Peyer's patch (tissue), 4 donors: ENCODE results near the gene ADCY3. TPM values are rescaled to one million over a fixed set of nuclear protein-coding genes. Genes with fewer than 3 reads are reported as not detected.

ENCODE experiments used
- DNase-seq, 3 donors: peaks; one replicate each; pipeline ENCODE4 v3.0.0-alpha.2; 2017 to 2019
- H3K27ac ChIP-seq, 4 donors: fragments of 200-600 bp; sonication (generic); one replicate each; pipeline ENCODE4 v1.5.1; 2016 to 2019
- H3K27me3 ChIP-seq, 2 donors: fragments of 200-600 bp; sonication (generic); one replicate each; pipeline ENCODE4 v1.5.1; 2019
- H3K36me3 ChIP-seq, 3 donors: fragments of 200-600 bp; sonication (generic); one replicate each; pipeline ENCODE4 v1.5.1; 2016 to 2019
- H3K4me1 ChIP-seq, 4 donors: fragments of 200-600 bp; sonication (generic); one replicate each; pipeline ENCODE4 v1.5.1; 2016 to 2019
- H3K4me3 ChIP-seq, 4 donors: fragments of 200-600 bp; sonication (generic); 1 replicate in 3 of 4; 2 replicates in 1 of 4; pipeline ENCODE4 v1.5.1; 2016 to 2019; ENCODE audit warnings: mild to moderate bottlenecking in 1 of 4
- H3K9me3 ChIP-seq, 4 donors: fragments of 200-600 bp; sonication (generic); one replicate each; pipeline ENCODE4 v1.5.1; 2016 to 2019; ENCODE audit warnings: mild to moderate bottlenecking in 1 of 4
- POLR2A ChIP-seq, 2 donors: fragments of 450-650 bp; IDR thresholded peaks; one replicate each; pipeline ENCODE4 v1.5.1; 2017; ENCODE audit warnings: antibody characterized with exemption in 2 of 2, mild to moderate bottlenecking in 2 of 2, moderate library complexity in 2 of 2
- total RNA-seq, 4 donors: library from RNA; depleted of rRNA; stranded (reverse); fragments of >200 nt; gene quantifications; one replicate each; pipeline ENCODE4 v1.1.0, GENCODE V29; 2016
- TF ChIP-seq, protein P1 (sequence below), 6 experiments: fragments of 450-650 bp in 4 of 6; fragments of 200-600 bp in 2 of 6; sonication (generic) in 1 of 6; IDR thresholded peaks; one replicate each; pipeline ENCODE4 v1.5.1; 2017 to 2019; ENCODE audit warnings: antibody characterized with exemption in 6 of 6, mild to moderate bottlenecking in 3 of 6, moderate library complexity in 1 of 6

ADCY3 gene
- total RNA-seq, 4 donors from 2014 or later = 23.6 to 195 (median 56.4) TPM

- DNase-seq = peak in 1 of 3 donors; percentile 25
- H3K36me3 ChIP-seq = no peaks in the 10 kb centered on the region
- no peaks in the 10 kb centered on the region for H3K27me3 ChIP-seq
- no peak overlapping the region for H3K27ac ChIP-seq
- H3K4me1 ChIP-seq = peaks cover 0 to 14% (median 1%) of the 10 kb centered on the region in 4 donors
- TF ChIP-seq POLR2A (IDR thresholded peaks at IDR 0.05) = no peak
- TF ChIP-seq, protein P1, sequence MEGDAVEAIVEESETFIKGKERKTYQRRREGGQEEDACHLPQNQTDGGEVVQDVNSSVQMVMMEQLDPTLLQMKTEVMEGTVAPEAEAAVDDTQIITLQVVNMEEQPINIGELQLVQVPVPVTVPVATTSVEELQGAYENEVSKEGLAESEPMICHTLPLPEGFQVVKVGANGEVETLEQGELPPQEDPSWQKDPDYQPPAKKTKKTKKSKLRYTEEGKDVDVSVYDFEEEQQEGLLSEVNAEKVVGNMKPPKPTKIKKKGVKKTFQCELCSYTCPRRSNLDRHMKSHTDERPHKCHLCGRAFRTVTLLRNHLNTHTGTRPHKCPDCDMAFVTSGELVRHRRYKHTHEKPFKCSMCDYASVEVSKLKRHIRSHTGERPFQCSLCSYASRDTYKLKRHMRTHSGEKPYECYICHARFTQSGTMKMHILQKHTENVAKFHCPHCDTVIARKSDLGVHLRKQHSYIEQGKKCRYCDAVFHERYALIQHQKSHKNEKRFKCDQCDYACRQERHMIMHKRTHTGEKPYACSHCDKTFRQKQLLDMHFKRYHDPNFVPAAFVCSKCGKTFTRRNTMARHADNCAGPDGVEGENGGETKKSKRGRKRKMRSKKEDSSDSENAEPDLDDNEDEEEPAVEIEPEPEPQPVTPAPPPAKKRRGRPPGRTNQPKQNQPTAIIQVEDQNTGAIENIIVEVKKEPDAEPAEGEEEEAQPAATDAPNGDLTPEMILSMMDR (IDR thresholded peaks at IDR 0.05) = no peak
- no peaks in the 10 kb centered on the region for H3K9me3 ChIP-seq
- H3K4me3 ChIP-seq = no peak overlapping the region
Measured at GRCh38 chr2:24909555-24910177, 10.4 kb downstream of the ADCY3 start.

- peak in 2 of 3 donors; percentile 60 to 71 for DNase-seq
Measured at GRCh38 chr2:24908461-24908901, 11.6 kb downstream of the ADCY3 start.

DNA sequence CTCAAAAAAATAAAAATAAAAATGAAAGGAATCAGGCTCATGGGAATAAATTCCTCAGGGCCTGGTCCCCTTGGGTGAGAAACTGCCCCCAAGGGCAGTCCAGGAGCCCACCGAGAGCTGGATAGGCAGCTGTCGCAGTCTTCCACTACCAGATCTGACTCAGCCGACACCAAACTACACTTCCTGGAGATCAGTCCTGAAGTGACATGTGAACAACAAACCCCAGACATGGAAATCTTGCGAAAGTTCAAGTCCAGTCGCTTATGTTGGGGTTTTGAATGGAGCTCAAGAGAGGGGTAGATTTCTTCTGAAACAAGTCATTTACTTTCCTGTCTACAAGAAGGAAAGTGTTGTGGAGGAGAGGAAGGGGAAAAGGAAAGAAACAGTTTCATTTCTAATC, 12.9 kb downstream of the ADCY3 start:
- Histone ChIP-seq H3K4me3 (no peak overlapping the region), H3K27me3 (no peaks in the 10 kb centered on the region), H3K36me3 (peaks cover 0 to 3% (median 0%) of the 10 kb centered on the region in 3 donors), H3K4me1 (peaks cover 0 to 7% (median 1%) of the 10 kb centered on the region in 4 donors), H3K9me3 (no peaks in the 10 kb centered on the region), H3K27ac (peak overlapping the region in 1 of 4 donors; percentile 53)
- peak in 1 of 3 donors; percentile 58 for DNase-seq
- TF ChIP-seq POLR2A (IDR thresholded peaks at IDR 0.05) = no peak
- TF ChIP-seq, protein P1 (IDR thresholded peaks at IDR 0.05) = no peak

More at GRCh38 chr2:24908461-24908901, 11.6 kb downstream of the ADCY3 start:
- H3K27ac ChIP-seq = peak overlapping the region in 2 of 4 donors; percentile 57 to 72
- no peaks in the 10 kb centered on the region for H3K27me3 ChIP-seq
- TF ChIP-seq, protein P1 (IDR thresholded peaks at IDR 0.05) = no peak
- TF ChIP-seq POLR2A (IDR thresholded peaks at IDR 0.05) = no peak
- H3K9me3 ChIP-seq = no peaks in the 10 kb centered on the region
- peaks cover 0 to 14% (median 1%) of the 10 kb centered on the region in 4 donors for H3K4me1 ChIP-seq
- H3K36me3 ChIP-seq = no peaks in the 10 kb centered on the region
- H3K4me3 ChIP-seq = no peak overlapping the region

GRCh38 chr2:24906466-24906865, 13.6 kb downstream of the ADCY3 start:
- TF ChIP-seq, protein P1 (IDR thresholded peaks at IDR 0.05) = no peak
- TF ChIP-seq POLR2A (IDR thresholded peaks at IDR 0.05) = no peak
- no peak overlapping the region for H3K4me3 ChIP-seq
- H3K9me3 ChIP-seq = no peaks in the 10 kb centered on the region
- peak overlapping the region in 1 of 4 donors; percentile 30 for H3K27ac ChIP-seq
- peaks cover 0 to 7% (median 1%) of the 10 kb centered on the region in 4 donors for H3K4me1 ChIP-seq
- peaks cover 0 to 3% (median 0%) of the 10 kb centered on the region in 3 donors for H3K36me3 ChIP-seq
- no peaks in the 10 kb centered on the region for H3K27me3 ChIP-seq
- DNase-seq = no peak

DNA sequence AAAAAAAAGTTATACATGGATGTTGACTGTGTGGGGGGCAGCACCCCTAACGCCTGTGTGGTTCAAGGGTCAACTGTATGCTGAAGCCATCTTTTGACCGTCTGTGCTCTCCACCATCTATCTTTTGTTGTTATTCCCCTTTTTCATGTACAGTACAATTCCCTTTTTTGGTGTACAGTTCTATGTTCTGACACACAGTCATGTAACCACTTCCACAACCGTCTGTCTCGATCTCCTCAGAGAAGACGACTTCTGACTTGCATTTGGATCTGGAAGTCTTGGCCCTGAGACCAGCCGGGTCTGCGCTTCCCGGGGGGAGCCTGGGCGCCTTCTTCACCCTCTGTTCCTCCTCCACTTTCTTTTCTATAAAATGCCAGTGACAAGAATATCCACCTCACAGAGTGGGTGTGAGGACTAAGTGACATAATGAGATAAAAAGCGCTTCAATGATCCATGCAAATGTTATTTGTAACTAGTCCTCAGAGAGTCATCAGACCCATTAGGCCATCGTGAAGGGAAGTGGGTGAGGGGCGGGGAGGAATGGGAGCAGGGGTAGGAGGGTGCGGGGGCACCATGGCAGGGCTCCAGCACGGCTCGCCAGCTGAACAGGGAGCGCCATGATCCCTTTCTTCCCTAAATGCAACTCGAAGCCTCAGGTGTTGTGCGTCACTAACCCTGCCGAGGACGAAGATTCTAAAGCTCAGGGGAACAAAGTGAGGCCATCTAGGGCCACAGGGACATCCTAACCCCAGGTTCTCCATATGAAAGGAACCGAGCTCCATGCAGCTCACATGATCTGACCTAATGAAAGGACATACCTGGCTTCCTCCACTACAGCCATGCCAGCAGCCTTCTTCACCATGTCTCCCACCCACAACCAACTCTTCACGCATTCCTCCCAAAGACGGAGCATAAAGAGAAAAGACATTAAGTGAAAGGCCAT, 16.6 kb downstream of the ADCY3 start:
- no peak overlapping the region for H3K27ac ChIP-seq
- TF ChIP-seq POLR2A (IDR thresholded peaks at IDR 0.05) = no peak
- TF ChIP-seq, protein P1 (IDR thresholded peaks at IDR 0.05) = no peak
- no peak overlapping the region for H3K4me3 ChIP-seq
- DNase-seq = no peak
- H3K36me3 ChIP-seq = peaks cover 0 to 3% (median 0%) of the 10 kb centered on the region in 3 donors
- no peaks in the 10 kb centered on the region for H3K9me3 ChIP-seq
- H3K4me1 ChIP-seq = peaks cover 0 to 7% (median 1%) of the 10 kb centered on the region in 4 donors
- H3K27me3 ChIP-seq = no peaks in the 10 kb centered on the region
